ENCODE data around the gene SREBF2. TPM values are rescaled to one million over a fixed set of nuclear protein-coding genes. Genes with fewer than 3 reads are reported as not detected.

Gene SREBF2
- total and polyA plus RNA-seq, 2 of the 13 experiments (the other 11 are each of a cell fraction or from before 2014, with no cell fraction given) = 53.8 to 72.6 TPM

- Histone ChIP-seq H3K4me1 (ENCODE audit: insufficient read depth, low read length) (peaks cover 69% of the 10 kb centered on the region), H3K79me2 (ENCODE audit: insufficient read depth, low read length) (peaks cover 93% of the 10 kb centered on the region), H3K36me3 (replicated peaks in 1 of 2; ENCODE audit: control insufficient read depth in 1 of 2, insufficient read depth in 2 of 2, low read length in 2 of 2) (peaks cover 5 to 29% of the 10 kb centered on the region in 2 experiments), H3K9ac (ENCODE audit: insufficient read depth, low read depth, low read length) (0 out of 2 replicates have a peak overlapping the region, but pooled peaks have one; percentile 4), H3K4me3 (replicated peaks in 1 of 3; ENCODE audit: insufficient read depth in 1 of 3, low read depth in 2 of 3, low read length in 3 of 3) (no peak overlapping the region), H3K4me2 (ENCODE audit: low read depth, low read length) (peak overlapping the region; percentile 33; the same call in 1 of the 2 replicates), H3K9me3 (ENCODE audit: low read length) (no peaks in the 10 kb centered on the region), H2AFZ (ENCODE audit: low read length) (no peak overlapping the region), H4K20me1 (ENCODE audit: insufficient read depth, low read length) (peaks cover 90% of the 10 kb centered on the region), H3K27ac (ENCODE audit: extremely low read length, insufficient read depth, low read length) (peak overlapping the region; percentile 19), H3K27me3 (ENCODE audit: control insufficient read depth in 1 of 2, insufficient read depth in 2 of 2, low read length in 2 of 2) (no peaks in the 10 kb centered on the region)
- ChIA-PET CTCF (ENCODE audit: low intra/inter-chr PET ratio, low total read pairs) (no interaction called here), POLR2A (interaction anchor here (1.0 to 1.6 kb wide), 2 partner anchors 9 to 13 kb away, joined by 3 to 4 read pairs; partner anchors contain the start of gene SREBF2)
- TSS peak; percentile 26 for BruUV-seq (replicated peaks)
- ATAC-seq = no peak
- intact Hi-C loops (cut with micrococcal nuclease; ENCODE audit: unreplicated experiment) = no loop called here
- in situ Hi-C loops (cut with HindIII; ENCODE audit: extremely low pct_ligation_motif_present, low pct_unique_long_range_greater_than_20kb) = no loop called here
- no peak for TF ChIP-seq ZNF441 (CRISPR knock-in tag; IDR thresholded peaks at IDR 0.05; ENCODE audit: borderline replicate concordance)
- TF ChIP-seq KDM6A (CRISPR knock-in tag; IDR thresholded peaks at IDR 0.05; ENCODE audit: low read depth) = no peak
- TF ChIP-seq, protein P1, sequence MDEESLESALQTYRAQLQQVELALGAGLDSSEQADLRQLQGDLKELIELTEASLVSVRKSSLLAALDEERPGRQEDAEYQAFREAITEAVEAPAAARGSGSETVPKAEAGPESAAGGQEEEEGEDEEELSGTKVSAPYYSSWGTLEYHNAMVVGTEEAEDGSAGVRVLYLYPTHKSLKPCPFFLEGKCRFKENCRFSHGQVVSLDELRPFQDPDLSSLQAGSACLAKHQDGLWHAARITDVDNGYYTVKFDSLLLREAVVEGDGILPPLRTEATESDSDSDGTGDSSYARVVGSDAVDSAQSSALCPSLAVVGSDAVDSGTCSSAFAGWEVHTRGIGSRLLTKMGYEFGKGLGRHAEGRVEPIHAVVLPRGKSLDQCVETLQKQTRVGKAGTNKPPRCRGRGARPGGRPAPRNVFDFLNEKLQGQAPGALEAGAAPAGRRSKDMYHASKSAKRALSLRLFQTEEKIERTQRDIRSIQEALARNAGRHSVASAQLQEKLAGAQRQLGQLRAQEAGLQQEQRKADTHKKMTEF (CRISPR knock-in tag; IDR thresholded peaks at IDR 0.05) = no peak
- no peak for TF ChIP-seq GTF3A (CRISPR knock-in tag; conservative IDR thresholded peaks at IDR 0.05)
- TF ChIP-seq HNRNPL (IDR thresholded peaks at IDR 0.05; ENCODE audit: low read depth, low read length) = no peak
- no peak for TF ChIP-seq FOXA1 (IDR thresholded peaks at IDR 0.05)
- no peak for TF ChIP-seq FOXA1 (CRISPR knock-in tag; IDR thresholded peaks at IDR 0.05)
- TF ChIP-seq, protein P2, sequence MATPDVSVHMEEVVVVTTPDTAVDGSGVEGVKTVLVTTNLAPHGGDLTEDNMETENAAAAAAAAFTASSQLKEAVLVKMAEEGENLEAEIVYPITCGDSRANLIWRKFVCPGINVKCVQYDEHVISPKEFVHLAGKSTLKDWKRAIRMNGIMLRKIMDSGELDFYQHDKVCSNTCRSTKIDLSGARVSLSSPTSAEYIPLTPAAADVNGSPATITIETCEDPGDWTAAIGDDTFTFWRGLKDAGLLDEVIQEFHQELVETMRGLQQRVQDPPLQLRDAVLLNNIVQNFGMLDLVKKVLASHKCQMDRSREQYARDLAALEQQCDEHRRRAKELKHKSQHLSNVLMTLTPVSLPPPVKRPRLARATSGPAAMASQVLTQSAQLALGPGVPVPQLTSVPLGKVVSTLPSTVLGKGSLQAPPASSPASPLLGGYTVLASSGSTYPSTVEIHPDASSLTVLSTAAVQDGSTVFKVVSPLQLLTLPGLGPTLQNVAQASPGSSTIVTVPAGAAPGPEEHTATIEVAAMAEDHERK (CRISPR knock-in tag; IDR thresholded peaks at IDR 0.05; ENCODE audit: low read depth) = no peak
- TF ChIP-seq, protein P3, sequence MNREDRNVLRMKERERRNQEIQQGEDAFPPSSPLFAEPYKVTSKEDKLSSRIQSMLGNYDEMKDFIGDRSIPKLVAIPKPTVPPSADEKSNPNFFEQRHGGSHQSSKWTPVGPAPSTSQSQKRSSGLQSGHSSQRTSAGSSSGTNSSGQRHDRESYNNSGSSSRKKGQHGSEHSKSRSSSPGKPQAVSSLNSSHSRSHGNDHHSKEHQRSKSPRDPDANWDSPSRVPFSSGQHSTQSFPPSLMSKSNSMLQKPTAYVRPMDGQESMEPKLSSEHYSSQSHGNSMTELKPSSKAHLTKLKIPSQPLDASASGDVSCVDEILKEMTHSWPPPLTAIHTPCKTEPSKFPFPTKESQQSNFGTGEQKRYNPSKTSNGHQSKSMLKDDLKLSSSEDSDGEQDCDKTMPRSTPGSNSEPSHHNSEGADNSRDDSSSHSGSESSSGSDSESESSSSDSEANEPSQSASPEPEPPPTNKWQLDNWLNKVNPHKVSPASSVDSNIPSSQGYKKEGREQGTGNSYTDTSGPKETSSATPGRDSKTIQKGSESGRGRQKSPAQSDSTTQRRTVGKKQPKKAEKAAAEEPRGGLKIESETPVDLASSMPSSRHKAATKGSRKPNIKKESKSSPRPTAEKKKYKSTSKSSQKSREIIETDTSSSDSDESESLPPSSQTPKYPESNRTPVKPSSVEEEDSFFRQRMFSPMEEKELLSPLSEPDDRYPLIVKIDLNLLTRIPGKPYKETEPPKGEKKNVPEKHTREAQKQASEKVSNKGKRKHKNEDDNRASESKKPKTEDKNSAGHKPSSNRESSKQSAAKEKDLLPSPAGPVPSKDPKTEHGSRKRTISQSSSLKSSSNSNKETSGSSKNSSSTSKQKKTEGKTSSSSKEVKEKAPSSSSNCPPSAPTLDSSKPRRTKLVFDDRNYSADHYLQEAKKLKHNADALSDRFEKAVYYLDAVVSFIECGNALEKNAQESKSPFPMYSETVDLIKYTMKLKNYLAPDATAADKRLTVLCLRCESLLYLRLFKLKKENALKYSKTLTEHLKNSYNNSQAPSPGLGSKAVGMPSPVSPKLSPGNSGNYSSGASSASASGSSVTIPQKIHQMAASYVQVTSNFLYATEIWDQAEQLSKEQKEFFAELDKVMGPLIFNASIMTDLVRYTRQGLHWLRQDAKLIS (CRISPR knock-in tag; IDR thresholded peaks at IDR 0.05) = no peak
- no peak for TF ChIP-seq ELF4 (CRISPR knock-in tag; IDR thresholded peaks at IDR 0.05; ENCODE audit: borderline replicate concordance)
- TF ChIP-seq ZNF235 (CRISPR knock-in tag; IDR thresholded peaks at IDR 0.05; ENCODE audit: borderline replicate concordance) = no peak
- TF ChIP-seq ZNF678 (CRISPR knock-in tag; IDR thresholded peaks at IDR 0.05) = no peak
- TF ChIP-seq PHF8 (CRISPR knock-in tag; IDR thresholded peaks at IDR 0.05) = no peak
- no peak for TF ChIP-seq SMC3 (IDR thresholded peaks at IDR 0.05; ENCODE audit: low read length)
- no peak for TF ChIP-seq ZNF350 (CRISPR knock-in tag; IDR thresholded peaks at IDR 0.05; ENCODE audit: borderline replicate concordance, low read depth)
- no peak for TF ChIP-seq BHLHE40 (IDR thresholded peaks at IDR 0.05; ENCODE audit: low read length)
- no peak for TF ChIP-seq NFKB2 (CRISPR knock-in tag; IDR thresholded peaks at IDR 0.05; ENCODE audit: borderline replicate concordance)
- TF ChIP-seq KLF11 (CRISPR knock-in tag; IDR thresholded peaks at IDR 0.05) = no peak
- WGBS (ENCODE audit: low lambda C conversion rate) = 88% methylated on average over 4 of the region's 4 CpGs
- no peak for DNase-seq (ENCODE audit: low spot score)
- FAIRE-seq = no peak
Measured at GRCh38 chr22:41845380-41846267, 12.7 kb downstream of the SREBF2 start.

Measured in HepG2 (cell line).